GM12801 (cell line): ENCODE results near the gene SPIN3.

ENCODE experiments used
- CTCF ChIP-seq: IDR thresholded peaks from one replicate; pipeline ENCODE4 v1.5.1; 2011; ENCODE audit warnings: control low read depth; ENCODE audit not compliant: insufficient read length; ENCODE audit errors: extremely low read depth

SPIN3 gene

GRCh38 chrX:56995271-56995994 lies at the start of gene SPIN3:
Gene SPIN3 (minus strand): TSS chrX:56995541. CDS start chrX:56994947, 594 bp downstream.
- TF ChIP-seq CTCF: no peak

- no peak for TF ChIP-seq CTCF
These were observed 48.9 kb upstream of the SPIN3 start for GRCh38 chrX:57044245-57044644.

- no peak for TF ChIP-seq CTCF
These were observed 718 bp downstream of the SPIN3 start for GRCh38 chrX:56994375-56995270.

GRCh38 chrX:56987741-56988140 lies 7.6 kb downstream of the SPIN3 start:
- no peak for TF ChIP-seq CTCF

GRCh38 chrX:56986138-56986537 lies 9.2 kb downstream of the SPIN3 start:
- TF ChIP-seq CTCF: no peak

- TF ChIP-seq CTCF: no peak
These were observed 17.2 kb downstream of the SPIN3 start for GRCh38 chrX:56978172-56978571.

GRCh38 chrX:56975611-56976010 lies 19.7 kb downstream of the SPIN3 start:
- TF ChIP-seq CTCF: no peak
